ENCODE results near the gene OR51E2.
"Not testable (repeated sequence)": the region's sequence is repeated elsewhere in the genome, so short reads cannot be mapped to it uniquely, and the experiment has no call there.

Gene OR51E2, protein sequence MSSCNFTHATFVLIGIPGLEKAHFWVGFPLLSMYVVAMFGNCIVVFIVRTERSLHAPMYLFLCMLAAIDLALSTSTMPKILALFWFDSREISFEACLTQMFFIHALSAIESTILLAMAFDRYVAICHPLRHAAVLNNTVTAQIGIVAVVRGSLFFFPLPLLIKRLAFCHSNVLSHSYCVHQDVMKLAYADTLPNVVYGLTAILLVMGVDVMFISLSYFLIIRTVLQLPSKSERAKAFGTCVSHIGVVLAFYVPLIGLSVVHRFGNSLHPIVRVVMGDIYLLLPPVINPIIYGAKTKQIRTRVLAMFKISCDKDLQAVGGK

DNA sequence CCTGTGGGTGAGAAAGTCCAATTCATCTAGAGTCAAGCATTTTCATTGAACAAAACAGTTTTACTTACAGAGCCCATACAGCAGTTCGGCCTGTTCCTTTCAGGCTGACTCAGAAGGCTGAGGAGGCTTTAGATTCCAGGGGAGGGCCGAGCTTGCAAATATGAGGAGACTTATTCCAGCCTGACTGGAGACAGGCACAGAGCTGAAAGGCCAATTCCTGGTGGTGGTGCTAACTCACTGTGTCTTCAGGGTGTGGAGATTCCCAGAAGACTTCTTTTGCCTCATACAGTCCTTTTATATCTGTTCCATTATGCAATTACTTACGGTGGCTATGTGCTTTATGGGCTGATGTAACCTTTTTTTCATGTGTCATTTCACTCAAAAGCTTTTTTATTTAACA lies at the start of gene OR51E2:
Gene OR51E2 (minus strand): TSS at position 269 of the 400 bp plus-strand sequence. CDS start 15,142 bp downstream, outside the sequence.
- DNase-seq = no peak

DNA sequence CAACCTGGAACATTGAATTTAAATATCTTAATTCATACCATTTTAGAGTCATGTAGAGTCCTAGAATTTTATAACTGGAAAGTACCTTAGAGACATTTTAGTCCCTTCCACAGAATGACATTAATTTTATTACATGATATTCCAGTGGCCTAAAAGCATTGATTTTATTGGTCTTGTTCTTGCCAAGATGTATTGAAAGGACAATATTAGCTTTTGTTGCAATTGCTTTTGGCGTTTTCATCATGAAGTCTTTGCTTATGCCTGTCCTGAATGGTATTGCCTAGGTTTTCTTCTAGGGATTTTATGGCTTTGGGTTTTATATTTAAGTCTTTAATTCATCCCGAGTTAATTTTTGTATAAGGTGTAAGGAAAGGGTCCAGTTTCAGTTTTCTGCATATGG lies 43.1 kb upstream of the OR51E2 start:
- no peak for DNase-seq

DNA sequence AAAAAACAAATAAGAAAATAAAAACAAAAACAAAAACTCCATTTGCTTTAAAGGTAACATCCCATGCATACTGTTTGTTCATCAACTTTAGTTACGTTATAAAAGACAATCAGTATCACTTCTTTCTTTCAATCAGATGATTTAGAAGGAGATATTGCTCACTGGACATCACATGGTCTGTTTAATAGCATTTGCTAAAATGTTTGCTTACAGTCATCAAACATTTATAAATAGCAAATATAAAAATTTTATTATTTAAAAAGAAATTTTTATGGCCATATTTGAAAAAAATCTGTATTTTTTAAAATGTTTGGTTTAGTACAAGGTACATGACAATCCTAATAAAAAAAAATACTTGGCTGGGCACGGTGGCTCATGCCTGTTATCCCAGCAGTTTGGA lies 29.5 kb upstream of the OR51E2 start:
- DNase-seq = no peak

DNA sequence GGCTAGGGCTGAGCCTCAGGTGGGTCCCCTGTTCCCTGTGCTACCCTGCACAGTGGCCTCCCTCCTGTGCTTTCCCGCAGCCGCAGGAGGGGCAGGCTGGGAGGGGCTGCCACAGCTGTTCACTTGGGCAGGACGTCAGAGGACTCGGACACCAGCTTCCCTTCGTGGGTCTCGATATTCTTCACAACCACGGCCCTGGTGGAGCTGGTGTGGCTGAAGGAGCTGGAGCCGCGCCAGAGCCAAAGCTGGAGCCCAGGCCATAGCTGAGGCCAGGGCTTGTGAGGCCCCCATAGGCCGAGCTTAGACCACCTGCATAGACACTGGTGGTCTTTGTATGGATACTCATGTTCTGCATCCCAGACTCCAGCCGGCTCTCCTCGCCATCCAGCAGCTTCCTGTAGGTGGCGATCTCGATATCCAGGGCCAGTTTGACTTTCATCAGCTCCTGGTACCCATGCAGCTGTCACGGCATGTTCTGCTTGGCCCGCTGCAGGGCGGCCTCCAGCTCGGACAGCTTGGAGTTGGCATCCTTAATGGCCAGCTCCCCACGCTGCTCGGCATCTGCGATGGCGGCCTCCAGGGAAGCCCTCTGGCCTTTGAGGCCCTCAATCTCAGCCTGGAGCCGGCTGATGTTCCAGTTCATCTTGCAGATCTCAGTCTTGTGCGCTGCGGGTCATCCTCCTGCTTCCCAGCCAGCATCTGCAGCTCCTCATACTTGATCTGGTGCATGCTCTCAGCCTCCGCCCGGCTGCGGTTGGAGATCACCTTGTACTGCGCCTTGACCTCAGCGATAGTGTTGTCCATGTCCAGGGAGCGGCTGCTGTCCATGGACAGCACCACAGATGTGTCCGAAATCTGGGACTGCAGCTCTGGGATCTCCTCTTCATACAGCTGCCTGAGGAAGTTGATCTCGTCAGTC lies 25.2 kb upstream of the OR51E2 start:
- DNase-seq = not testable (repeated sequence)

DNA sequence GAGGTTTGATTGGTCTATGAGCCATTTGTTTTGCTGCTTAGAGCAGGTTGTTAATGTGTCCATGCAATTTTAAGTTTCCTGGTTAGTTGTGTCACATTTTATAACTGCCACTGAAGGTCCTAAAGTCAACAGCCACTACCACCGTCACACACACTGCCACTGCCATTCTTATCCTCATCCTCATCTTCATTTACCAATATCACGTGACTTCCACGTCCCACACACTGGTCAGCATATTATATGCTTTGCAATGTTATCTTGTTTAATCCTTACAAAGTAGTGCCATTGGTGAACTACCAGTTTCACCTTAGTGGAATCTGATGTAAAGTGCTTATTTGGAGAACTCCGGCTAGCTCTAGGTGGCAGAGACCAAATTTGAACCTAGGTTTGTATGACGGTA lies 16.6 kb upstream of the OR51E2 start:
- DNase-seq = no peak

DNA sequence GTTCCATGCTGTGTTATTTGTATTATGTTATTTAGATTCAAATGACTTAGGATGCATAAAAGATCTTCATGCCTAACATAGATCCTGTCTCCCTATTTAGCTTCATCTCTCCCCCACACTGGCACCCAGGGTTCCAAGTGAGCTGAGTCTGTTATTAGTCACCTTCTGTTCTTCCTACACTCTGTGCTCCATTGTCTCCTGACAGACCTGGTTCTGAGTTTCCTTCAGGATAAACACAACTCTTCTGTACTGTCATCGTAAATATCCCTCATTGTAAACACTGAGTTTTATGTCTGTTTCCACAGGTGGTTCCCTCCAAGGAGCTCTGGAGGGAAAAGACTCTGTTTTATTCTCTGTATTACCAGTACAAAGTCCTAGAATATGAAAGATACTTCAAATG lies 15.6 kb upstream of the OR51E2 start:
- no peak for DNase-seq

DNA sequence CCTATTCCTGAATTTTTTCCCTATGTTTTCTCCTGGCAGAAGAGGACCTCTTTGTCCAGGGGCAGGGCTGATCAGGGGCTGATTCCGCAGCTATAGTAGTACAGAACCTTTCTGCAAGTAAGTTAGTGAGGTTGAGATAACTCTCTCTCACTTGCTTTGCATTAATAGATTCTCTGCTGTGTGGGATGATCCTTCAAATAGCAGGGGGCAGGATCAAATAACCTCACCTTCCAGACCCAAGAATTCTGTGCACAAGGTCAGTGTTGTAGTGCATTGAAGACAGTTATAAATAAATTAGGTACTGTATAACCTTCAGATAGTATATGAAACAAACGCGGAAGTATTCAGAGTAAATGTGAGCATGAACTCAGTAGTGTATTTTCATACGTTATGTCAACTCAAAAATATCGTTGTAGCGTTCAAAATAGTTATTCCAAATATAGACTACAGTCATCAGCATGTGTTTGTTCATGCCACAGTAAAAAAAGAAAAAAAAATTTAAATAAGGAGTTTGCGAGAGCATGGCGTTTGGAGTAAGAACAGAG lies 7.2 kb upstream of the OR51E2 start:
- no peak for DNase-seq

DNA sequence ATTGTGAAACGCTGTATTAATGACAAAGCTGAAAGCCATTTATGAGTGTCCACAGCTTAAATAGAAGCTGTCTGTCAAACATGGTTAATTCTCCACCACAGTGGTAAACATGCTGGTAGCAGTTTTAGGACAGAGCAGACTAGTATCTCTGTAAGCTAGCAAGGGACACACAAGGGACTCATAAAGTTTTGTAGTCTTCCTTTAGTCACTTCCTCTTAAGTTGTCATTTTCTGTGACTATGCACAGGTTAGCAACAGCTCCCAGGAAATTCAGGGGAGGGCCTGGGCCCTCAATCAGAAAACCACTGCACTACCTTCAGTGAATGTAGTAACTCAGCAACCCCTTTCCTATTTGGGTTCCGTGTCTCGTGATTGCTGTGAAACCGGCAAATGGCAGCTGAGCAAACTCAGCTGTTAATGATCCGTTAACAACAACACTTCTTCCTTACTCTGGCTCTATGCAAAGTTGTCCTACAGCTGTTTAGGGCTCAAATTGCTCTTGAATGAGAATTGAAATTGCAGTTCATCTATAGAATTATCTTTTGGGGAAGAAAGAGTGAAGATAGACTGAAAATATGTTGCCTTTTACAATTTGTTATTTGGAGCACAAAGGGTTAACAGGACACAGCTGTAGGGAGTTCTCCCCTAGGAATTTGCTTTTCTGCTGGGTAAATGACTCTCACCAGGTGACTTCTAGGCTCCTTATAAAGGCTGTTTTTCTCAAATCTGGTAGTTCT lies 6.6 kb upstream of the OR51E2 start, which contains the start of gene MMP26:
Gene MMP26 (plus strand): TSS at position 731 of the 736 bp plus-strand sequence.
- no peak for DNase-seq

DNA sequence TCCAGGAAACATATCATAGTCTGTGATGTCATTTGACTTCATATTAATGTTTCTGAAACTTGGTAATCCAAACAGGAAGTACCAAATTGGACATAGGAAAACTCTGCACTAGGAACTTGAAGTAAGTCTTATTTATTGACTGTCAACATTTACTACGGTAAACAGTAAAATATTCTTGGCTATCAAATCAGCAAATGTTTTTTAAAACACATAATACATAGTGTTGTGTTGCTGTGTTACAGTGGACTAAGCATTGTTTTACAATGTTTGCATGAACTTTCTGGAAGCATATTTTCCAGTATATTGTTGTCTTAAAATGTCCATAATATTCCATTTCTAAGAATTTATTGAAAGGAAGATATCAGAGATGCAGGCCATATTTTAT lies 2.8 kb upstream of the OR51E2 start:
- DNase-seq = no peak

DNA sequence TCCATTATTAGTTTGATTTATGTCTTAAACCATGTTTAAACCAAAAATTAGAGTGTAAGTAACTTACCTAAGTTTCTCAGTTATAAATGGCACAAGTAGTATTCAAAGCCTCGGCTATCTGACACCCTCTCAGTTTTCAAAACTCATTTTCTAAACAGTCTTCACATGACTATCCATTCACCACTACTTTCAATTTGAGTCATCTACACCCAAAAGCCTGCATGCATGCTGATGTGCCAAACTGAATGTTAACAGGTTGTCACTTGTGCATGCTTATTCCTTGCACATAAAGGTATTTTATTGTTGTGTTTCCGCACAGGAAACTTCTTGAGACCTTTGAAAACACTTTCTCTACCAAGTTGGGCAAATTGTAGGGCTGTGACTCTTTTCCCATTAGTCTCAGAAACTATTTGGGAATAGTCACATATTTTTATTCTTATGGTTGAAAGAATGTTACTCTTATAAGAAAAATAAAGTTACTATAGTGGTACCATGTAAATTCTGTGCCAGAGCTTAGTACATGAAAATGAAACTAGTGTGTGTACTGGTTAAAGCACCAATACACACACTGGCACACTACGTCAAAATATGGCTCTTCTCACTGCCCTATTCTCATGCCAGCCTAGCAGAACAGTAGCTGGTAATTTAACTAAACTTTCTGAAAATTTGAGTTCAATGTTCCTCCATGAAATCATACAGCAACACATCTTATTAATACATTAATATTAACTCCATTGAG lies 2.2 kb upstream of the OR51E2 start:
- no peak for DNase-seq

DNA sequence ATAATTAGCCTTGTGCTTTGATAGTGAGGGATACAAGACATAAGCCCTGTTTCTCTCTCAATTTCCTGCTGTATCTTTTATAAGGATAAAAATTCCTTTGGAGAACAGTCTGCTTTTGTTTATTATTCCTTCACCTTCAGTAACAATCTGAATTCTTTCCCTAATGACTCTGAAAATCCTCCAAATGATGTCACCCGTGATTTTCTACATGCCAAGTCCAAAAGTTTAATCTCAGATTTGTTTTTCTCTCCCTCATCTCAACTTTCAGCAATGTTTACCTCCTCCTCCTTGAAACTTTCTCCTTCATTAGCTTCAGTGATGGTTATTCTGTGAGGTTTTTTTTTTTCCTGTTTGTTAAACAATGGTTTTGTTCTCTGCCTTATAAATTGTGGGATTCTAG lies 2.2 kb downstream of the OR51E2 start:
- no peak for DNase-seq

DNA sequence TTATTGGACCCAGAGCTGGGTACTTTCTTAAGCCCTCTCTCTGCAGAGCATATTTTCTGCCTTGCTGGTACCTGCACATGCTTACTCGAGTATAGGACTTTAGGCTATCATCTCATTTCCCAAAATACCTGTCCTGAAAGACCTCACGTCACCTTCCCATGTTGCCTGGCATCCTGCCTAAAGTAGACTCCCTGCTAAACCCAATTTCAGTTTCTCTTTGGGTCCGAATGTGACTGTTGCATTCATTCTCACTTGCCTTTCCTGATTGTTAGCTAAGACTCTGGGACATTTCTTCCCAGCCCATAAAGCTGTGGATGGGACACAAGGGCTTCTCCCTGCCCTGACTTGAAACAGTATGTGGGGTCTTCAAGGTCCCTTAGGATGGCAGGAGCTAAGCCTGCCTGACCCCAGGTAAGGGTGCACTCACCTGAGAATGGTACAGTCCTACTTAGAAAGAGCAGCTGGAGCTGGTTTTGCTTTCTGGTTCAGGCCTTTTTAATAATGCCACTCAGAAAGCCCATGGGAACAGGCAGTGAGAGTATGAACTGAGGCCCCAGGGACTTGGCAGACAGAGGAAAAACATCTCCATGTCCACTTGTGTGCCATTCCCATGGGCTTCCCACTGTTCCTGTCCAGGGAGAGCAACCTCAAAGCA lies 12.9 kb downstream of the OR51E2 start:
- DNase-seq = no peak

DNA sequence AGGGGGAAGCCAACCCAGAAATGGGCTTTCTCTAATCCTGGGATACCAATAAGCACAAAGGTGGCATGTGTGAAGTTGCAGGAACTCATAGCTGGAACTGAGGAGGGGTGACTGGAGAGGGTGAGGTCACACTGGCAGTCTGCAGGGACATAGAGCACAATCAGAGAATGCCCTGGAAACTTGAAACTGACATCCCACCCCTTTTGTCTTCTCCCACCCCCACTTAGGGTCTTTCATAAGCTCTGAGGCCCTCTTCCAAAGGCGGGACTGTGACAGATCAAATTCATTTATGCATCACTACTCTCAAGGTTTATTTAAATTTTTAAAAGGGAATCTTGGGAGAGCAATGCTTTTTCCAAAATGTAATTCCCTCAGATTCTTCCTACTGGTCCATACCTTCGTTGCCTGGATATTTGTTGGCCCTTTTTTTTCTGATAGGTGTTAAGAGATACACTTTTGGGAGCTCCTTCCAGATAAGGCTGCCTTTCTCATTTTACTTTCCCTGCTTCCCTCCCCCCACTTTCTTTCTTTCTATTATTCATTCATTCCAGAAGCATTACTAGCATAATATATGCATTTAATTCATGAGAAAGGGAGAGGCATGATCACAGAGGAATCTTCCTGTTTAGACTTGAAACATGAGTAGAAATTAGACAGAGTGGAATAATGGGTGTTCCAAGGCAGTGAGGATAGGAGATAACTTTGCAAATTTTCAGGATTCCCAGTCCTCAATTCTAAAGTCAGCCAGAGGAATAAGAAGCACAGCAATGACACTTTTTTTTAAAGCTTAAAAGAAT lies 14.8 kb downstream of the OR51E2 start:
- DNase-seq = no peak

DNA sequence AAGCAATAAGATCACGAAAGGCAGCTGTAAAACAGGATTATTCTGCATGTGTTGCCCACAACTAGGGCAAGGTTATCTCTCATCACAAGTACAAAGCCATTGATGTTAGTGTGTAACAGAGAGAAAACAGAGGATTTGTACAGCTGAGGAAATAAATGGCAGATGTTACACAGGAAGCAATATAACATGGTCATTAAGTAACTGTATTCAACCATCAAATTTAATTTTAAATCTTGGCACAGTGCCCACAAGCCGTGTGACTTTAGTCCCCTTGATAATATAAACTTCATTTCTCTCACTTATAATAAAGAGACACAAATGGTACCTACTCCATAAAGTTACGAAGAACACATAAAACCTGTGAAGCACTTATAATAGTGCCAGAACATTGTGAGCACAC lies 17.3 kb downstream of the OR51E2 start:
- DNase-seq = no peak

DNA sequence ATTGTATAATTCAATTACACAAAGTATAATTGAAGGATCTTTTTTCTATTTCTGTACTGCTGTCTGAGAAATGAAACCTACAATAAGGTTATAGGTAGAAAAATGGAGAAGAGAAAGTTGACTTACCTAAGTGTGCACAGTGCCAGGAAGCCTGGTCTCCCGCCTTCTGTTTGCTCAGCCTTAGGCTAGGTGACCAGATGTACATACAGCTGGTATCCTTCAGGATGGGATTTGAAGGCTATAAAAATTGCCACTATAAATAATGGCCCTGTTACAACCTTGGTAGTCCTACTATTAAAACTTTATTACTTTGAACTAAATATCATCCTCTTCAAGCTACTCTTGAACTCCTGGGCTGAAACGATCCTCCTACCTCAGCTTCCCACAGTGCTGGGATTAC lies 19.7 kb downstream of the OR51E2 start:
- DNase-seq = no peak

DNA sequence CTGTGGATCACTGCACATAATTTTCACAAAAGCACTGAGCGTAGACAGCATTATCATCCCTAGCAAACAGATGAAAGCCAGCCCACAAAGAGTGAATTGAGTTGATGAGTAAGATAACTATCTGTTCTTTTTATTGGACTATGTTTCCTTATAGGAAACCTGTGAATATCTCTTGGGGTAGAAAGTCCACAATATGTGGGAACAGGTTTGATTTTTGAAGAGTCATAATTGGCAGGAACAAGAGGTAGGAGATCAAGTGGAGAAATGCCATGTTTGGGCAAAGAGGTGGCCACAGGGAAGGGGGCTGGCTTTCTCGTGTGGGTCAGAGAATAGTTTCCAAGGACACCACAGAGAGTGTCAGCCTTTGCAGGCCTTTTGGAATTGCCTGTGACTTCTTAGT lies 23.9 kb downstream of the OR51E2 start:
- DNase-seq = no peak

DNA sequence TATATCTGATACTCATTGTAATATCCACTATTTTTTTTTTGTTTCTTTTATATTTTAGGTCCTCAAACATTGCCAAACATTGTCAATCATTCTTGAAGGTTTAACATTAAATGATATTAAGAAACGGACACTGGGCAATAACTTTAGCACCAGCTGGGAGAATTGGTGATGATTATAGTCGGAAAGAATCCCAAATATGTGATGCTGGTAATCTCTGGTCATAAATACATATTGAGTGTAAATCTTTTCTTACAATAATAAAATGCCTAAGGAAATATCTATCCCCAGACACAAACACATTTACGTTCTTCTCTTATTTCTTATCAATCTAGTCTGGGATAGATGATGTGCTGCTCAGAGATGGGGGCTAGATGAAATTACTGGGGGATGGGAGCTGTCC lies 25.2 kb downstream of the OR51E2 start:
- no peak for DNase-seq

DNA sequence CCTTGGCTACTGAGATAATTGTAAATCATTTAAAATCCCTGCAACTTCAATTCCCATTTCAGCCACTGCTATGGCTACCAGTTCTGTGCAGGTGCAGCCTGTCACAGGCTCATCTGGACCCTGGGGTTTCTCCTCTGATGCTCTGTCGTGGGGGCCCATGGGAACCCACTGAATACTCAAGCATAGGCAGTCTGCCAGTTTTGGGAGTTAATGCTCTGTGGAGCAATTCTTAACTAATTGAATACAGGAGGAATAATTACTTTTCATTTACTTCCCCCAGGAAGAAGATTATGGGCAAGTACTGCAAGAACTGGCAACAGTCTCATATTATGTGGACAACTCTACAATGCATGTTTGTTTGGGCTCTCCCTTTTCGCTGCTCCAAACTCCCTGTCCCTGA lies 25.9 kb downstream of the OR51E2 start:
- DNase-seq = no peak

DNA sequence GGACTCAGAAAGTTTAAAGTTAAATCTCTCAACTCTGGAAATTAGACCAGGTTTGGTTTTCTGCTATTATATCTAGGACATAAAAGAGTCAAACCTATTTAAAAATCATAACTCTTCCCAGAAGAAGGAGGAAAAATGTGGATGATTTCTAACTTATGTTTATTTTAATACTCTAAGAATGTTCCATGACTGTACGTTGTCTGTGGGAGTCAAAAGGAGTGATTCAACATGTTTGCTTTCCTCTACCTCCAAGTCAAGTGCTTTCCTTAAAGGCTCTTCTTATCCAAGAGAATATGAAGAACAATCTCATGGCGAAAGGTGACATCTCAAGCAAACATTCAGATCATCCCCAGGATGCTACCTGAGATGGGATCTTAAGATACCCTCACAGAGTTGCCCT lies 32.2 kb downstream of the OR51E2 start:
- no peak for DNase-seq

DNA sequence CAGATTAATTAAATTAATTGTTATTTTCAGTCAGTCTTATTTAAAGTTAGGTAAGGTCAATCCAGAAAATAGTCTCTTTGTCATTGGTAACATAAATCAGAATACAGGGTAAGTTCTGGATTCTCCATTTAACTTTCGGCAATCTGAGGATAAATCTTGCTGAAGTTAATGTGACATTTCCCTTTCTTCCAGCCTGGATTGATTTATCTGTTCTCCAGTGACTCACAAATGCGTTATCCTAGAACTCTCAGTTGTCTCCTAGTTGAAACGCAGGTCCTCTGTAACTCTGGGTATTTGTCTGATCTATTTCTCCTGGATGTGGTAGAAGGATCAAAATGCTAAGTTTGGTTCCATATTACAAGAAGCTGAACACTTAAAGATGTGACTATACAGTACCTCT lies 32.9 kb downstream of the OR51E2 start:
- DNase-seq = no peak

DNA sequence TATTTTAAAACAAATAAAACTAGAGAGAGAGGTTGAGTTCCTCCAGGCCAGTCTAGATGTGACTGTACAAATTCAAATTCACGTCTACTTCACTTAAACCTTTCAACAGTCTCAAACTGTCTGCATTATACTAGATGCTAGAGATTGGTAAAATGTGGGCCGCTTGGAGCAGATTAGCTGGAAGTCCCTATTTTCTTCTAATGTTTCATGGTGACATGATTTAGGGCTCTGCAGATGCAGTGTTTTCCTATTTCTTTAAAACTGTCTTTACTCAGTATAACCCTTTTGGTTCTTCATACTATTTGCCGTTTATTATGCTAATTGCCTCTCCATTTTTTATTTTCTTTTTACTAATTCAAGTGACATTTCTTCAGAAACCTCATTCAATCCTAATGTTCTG lies 33.5 kb downstream of the OR51E2 start:
- no peak for DNase-seq
